Endothelial cell of hepatic sinusoid (primary cell): ENCODE data around the gene PRMT7.

Source experiments
- in situ Hi-C: cut with HindIII; loops from 2 replicates; pipeline ENCODE4 v1.10.0; 2017; ENCODE audit warnings: low sequenced_read_pairs

PRMT7 gene

GRCh38 chr16:68345958-68346635 lies 35.3 kb downstream of the PRMT7 start:
- in situ Hi-C loops: no loop called here

- in situ Hi-C loops: no loop called here
Measured at GRCh38 chr16:68346892-68347480, 36.2 kb downstream of the PRMT7 start.

- in situ Hi-C loops: no loop called here
Measured at GRCh38 chr16:68347605-68348004, 36.8 kb downstream of the PRMT7 start.

- in situ Hi-C loops: no loop called here
Measured at GRCh38 chr16:68348639-68349445, 38.0 kb downstream of the PRMT7 start.

- in situ Hi-C loops: no loop called here
Measured at GRCh38 chr16:68349838-68350410, 39.1 kb downstream of the PRMT7 start.

GRCh38 chr16:68350813-68351350 lies 40.1 kb downstream of the PRMT7 start:
- in situ Hi-C loops: no loop called here

GRCh38 chr16:68351463-68351862 lies 40.6 kb downstream of the PRMT7 start:
- in situ Hi-C loops: no loop called here

- in situ Hi-C loops: no loop called here
Measured at GRCh38 chr16:68351991-68352431, 41.2 kb downstream of the PRMT7 start.

GRCh38 chr16:68353366-68353765 lies 42.5 kb downstream of the PRMT7 start:
- in situ Hi-C loops: no loop called here

GRCh38 chr16:68354816-68355215 lies 44.0 kb downstream of the PRMT7 start:
- in situ Hi-C loops: no loop called here

GRCh38 chr16:68355447-68356248 lies 44.8 kb downstream of the PRMT7 start:
- in situ Hi-C loops: no loop called here

- in situ Hi-C loops: no loop called here
Measured at GRCh38 chr16:68356249-68356918, 45.6 kb downstream of the PRMT7 start.

GRCh38 chr16:68356919-68357286 lies 46.1 kb downstream of the PRMT7 start:
- in situ Hi-C loops: no loop called here

- in situ Hi-C loops: no loop called here
Measured at GRCh38 chr16:68357521-68357922, 46.7 kb downstream of the PRMT7 start.

GRCh38 chr16:68357923-68358322 lies 47.1 kb downstream of the PRMT7 start:
- in situ Hi-C loops: no loop called here

- in situ Hi-C loops: no loop called here
Measured at GRCh38 chr16:68358951-68359350, 48.1 kb downstream of the PRMT7 start.

- in situ Hi-C loops: loop anchor here (5.0 kb wide), 1 partner anchor 63 kb away; no protein-coding TSS in a partner anchor
Measured at GRCh38 chr16:68359398-68360191, 48.8 kb downstream of the PRMT7 start.

GRCh38 chr16:68360547-68360946 lies 49.7 kb downstream of the PRMT7 start:
- in situ Hi-C loops: loop anchor here (5.0 kb wide), 1 partner anchor 62 kb away; no protein-coding TSS in a partner anchor

GRCh38 chr16:68360956-68361355 lies 50.1 kb downstream of the PRMT7 start:
- in situ Hi-C loops: loop anchor here (5.0 kb wide), 1 partner anchor 61 kb away; no protein-coding TSS in a partner anchor
